ENCODE data around the gene SCG3.

GRCh38 chr15:51649659-51650521, 31.4 kb upstream of the SCG3 start:
- TF ChIP-seq, protein P1, sequence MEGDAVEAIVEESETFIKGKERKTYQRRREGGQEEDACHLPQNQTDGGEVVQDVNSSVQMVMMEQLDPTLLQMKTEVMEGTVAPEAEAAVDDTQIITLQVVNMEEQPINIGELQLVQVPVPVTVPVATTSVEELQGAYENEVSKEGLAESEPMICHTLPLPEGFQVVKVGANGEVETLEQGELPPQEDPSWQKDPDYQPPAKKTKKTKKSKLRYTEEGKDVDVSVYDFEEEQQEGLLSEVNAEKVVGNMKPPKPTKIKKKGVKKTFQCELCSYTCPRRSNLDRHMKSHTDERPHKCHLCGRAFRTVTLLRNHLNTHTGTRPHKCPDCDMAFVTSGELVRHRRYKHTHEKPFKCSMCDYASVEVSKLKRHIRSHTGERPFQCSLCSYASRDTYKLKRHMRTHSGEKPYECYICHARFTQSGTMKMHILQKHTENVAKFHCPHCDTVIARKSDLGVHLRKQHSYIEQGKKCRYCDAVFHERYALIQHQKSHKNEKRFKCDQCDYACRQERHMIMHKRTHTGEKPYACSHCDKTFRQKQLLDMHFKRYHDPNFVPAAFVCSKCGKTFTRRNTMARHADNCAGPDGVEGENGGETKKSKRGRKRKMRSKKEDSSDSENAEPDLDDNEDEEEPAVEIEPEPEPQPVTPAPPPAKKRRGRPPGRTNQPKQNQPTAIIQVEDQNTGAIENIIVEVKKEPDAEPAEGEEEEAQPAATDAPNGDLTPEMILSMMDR (conservative IDR thresholded peaks at IDR 0.05): peak; percentile 81
- TF ChIP-seq EZH2 (IDR thresholded peaks at IDR 0.05; ENCODE audit: low read depth): no peak

Measured in PC-9 (cell line).